K562 (cell line): Measurements from ENCODE around the gene GATA5. TPM values are rescaled to one million over a fixed set of nuclear protein-coding genes. Genes with fewer than 3 reads are reported as not detected.

Source experiments
- BCL6 ChIP-seq: fragments of 250-450 bp; sonication (Bioruptor Pico); IDR thresholded peaks from 2 replicates; pipeline ENCODE4 v1.4.0; 2020
- E4F1 ChIP-seq: fragments of 250-450 bp; sonication (Bioruptor Pico); IDR thresholded peaks from 2 replicates; pipeline ENCODE4 v1.5.0; 2021; ENCODE audit warnings: mild to moderate bottlenecking, borderline replicate concordance
- ETV1 ChIP-seq: fragments of 450-650 bp; conservative IDR thresholded peaks from 2 replicates; pipeline ENCODE4 v1.6.1; 2016; ENCODE audit warnings: missing genetic modification characterization, control low read depth, low read depth, missing compliant biosample characterization
- FIP1L1 ChIP-seq: fragments of 200-400 bp; formaldehyde crosslinking; IDR thresholded peaks from 2 replicates; pipeline ENCODE4 v1.6.1; 2018; ENCODE audit warnings: mild to moderate bottlenecking, low read depth, low read length; ENCODE audit not compliant: poor library complexity, severe bottlenecking
- KLF13 ChIP-seq: fragments of 450-650 bp; IDR thresholded peaks from 2 replicates; pipeline ENCODE4 v1.6.1; 2016; ENCODE audit warnings: missing genetic modification characterization, low read depth, mild to moderate bottlenecking, missing compliant biosample characterization, moderate library complexity, borderline replicate concordance
- LCOR ChIP-seq: sonication (generic); formaldehyde crosslinking; IDR thresholded peaks from 2 replicates; pipeline ENCODE4 v1.8.0; 2022; ENCODE audit warnings: mild to moderate bottlenecking, missing genetic modification reagents
- MED1 ChIP-seq: sonication (generic); formaldehyde crosslinking; IDR thresholded peaks from 2 replicates; pipeline ENCODE4 v1.8.1; 2023; ENCODE audit warnings: missing genetic modification reagents, borderline replicate concordance
- NRF1 ChIP-seq, 2 experiments: fragments of 450-650 bp; IDR thresholded peaks in 1 of 2; conservative IDR thresholded peaks in 1 of 2; 2 replicates each; pipeline ENCODE4 v1.6.1; 2014; ENCODE audit warnings: mild to moderate bottlenecking in 2 of 2
- SPI1 ChIP-seq: IDR thresholded peaks from 2 replicates; pipeline ENCODE4 v1.6.1; 2011; ENCODE audit warnings: low read depth, low read length, control low read depth, borderline replicate concordance
- ZNF57 ChIP-seq: fragments of 450-650 bp; formaldehyde crosslinking; IDR thresholded peaks from 2 replicates; pipeline ENCODE4 v1.4.0; 2020; ENCODE audit warnings: mild to moderate bottlenecking, moderate library complexity
- polyA plus RNA-seq, 8 experiments: library from polyadenylated mRNA; depleted of rRNA in 4 of 8; stranded (reverse) in 5 of 8; unstranded in 3 of 8; fragments of >200 nt; fragmentation: Nextera tagmentation in 2 of 8; fragmentation: Illumina TruSeq in 1 of 8; extraction: Ambion mirVana in 2 of 8; extraction: Trizol in 1 of 8; gene quantifications; 2 replicates each; pipeline versions ENCODE4 v1.2.1 to v1.2.3, GENCODE V29; 2011 to 2014; ENCODE audit warnings: inconsistent platforms in 1 of 8, missing spikeins in 1 of 8
- total RNA-seq, 7 experiments: library from RNA; depleted of rRNA in 6 of 7; stranded (reverse); fragments of >200 nt in 6 of 7; fragmentation: Illumina TruSeq in 2 of 7; extraction: Trizol in 2 of 7; gene quantifications; 2 replicates each; pipeline versions ENCODE4 v1.2.1 to v1.2.3, GENCODE V29; 2011 to 2021; ENCODE audit warnings: low replicate concordance in 1 of 7
- TF ChIP-seq, protein P1 (sequence below): fragments of 450-650 bp; formaldehyde crosslinking; IDR thresholded peaks from 2 replicates; pipeline ENCODE4 v1.4.0; 2022; ENCODE audit warnings: missing genetic modification characterization
- TF ChIP-seq, protein P2 (sequence below): fragments of 250-450 bp; sonication (Bioruptor Pico); IDR thresholded peaks from 2 replicates; pipeline ENCODE4 v1.5.1; 2021; ENCODE audit warnings: mild to moderate bottlenecking

The GATA5 gene
- total and polyA plus RNA-seq, 9 of the 15 experiments (the other 6 are each of a cell fraction or from before 2014, with no cell fraction given): 0.09 to 0.57 (median 0.20) TPM; not detected in 3

DNA sequence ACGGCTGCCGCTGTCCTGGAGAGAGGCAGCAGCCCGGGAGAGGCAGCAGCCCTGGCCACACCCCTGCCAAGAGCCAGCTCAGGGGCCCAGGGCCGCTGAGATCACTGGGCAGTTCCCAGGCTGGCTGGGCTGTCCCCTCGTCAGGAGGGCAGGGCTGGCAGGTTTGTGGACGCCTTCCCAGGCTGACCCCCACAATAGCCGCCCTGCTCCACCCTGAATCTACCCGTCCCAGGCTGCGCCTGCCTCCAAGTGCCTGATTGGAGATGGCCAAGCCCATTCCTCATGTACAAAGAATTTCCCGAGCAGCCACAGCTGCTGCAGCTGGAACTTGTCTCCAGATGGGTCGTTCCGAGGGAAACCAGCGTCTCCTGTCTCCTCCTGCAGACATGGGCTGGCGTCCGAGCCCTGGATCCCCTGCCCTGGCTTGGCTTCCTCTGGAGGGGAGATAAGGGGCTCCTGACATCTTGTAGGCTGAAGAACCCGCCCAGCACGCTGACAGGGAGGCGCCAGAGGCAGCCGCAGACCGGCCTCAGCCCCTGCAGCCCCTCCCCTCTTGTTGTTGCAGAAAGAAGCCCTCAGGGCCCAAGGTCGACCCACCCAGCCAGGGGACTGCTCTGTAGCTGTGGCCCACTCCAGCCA, 9.4 kb upstream of the GATA5 start (continued):
- TF ChIP-seq E4F1 (CRISPR knock-in tag) (no peak), SPI1 (peak; percentile 6; the same call in 1 of the 2 replicates), KLF13 (no peak), ZNF57 (no peak), LCOR (CRISPR knock-in tag) (no peak), BCL6 (CRISPR knock-in tag) (no peak), ETV1 (tag) (no peak), NRF1 (conservative IDR thresholded peaks at IDR 0.05 in 1 of 2, IDR thresholded peaks at IDR 0.05 in 1 of 2) (peak; percentile 33 to 48; a peak in 2 of 4 replicates), FIP1L1 (no peak), MED1 (CRISPR knock-in tag) (no peak)
- TF ChIP-seq, protein P1, sequence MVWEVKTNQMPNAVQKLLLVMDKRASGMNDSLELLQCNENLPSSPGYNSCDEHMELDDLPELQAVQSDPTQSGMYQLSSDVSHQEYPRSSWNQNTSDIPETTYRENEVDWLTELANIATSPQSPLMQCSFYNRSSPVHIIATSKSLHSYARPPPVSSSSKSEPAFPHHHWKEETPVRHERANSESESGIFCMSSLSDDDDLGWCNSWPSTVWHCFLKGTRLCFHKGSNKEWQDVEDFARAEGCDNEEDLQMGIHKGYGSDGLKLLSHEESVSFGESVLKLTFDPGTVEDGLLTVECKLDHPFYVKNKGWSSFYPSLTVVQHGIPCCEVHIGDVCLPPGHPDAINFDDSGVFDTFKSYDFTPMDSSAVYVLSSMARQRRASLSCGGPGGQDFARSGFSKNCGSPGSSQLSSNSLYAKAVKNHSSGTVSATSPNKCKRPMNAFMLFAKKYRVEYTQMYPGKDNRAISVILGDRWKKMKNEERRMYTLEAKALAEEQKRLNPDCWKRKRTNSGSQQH (CRISPR knock-in tag): no peak
- TF ChIP-seq, protein P2, sequence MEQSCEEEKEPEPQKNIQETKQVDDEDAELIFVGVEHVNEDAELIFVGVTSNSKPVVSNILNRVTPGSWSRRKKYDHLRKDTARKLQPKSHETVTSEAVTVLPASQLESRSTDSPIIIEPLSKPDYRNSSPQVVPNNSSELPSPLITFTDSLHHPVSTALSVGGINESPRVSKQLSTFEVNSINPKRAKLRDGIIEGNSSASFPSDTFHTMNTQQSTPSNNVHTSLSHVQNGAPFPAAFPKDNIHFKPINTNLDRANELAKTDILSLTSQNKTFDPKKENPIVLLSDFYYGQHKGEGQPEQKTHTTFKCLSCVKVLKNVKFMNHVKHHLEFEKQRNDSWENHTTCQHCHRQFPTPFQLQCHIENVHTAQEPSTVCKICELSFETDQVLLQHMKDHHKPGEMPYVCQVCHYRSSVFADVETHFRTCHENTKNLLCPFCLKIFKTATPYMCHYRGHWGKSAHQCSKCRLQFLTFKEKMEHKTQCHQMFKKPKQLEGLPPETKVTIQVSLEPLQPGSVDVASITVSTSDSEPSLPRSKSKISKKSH (CRISPR knock-in tag): no peak
